ENCODE results near the gene MGMT.

The MGMT gene

GRCh38 chr10:129607607-129608109 lies 140.6 kb downstream of the MGMT start:
- no peaks in the 10 kb centered on the region for H4K20me1 ChIP-seq
- peaks cover 23% of the 10 kb centered on the region; the same call in 1 of the 2 replicates for H3K36me3 ChIP-seq
- peaks cover 53% of the 10 kb centered on the region for H3K4me1 ChIP-seq
- no peaks in the 10 kb centered on the region for H3K27me3 ChIP-seq
- H3K9ac ChIP-seq: no peak overlapping the region
- no peak overlapping the region for H3K27ac ChIP-seq
- H3K9me3 ChIP-seq: no peaks in the 10 kb centered on the region
- no peak overlapping the region for H3K4me2 ChIP-seq
- H3K4me3 ChIP-seq: no peak overlapping the region
- no peak for TF ChIP-seq Cebpa-rat (IDR thresholded peaks at IDR 0.05)

- Histone ChIP-seq H3K4me2 (no peak overlapping the region), H4K20me1 (no peaks in the 10 kb centered on the region), H3K9ac (no peak overlapping the region), H3K9me3 (no peaks in the 10 kb centered on the region), H3K4me3 (no peak overlapping the region), H3K27me3 (no peaks in the 10 kb centered on the region), H3K4me1 (peaks cover 55% of the 10 kb centered on the region), H3K36me3 (peaks cover 23% of the 10 kb centered on the region; the same call in 1 of the 2 replicates), H3K27ac (no peak overlapping the region)
- no peak for TF ChIP-seq Cebpa-rat (IDR thresholded peaks at IDR 0.05)
These were observed 141.6 kb downstream of the MGMT start for GRCh38 chr10:129608653-129609052.

- H3K4me3 ChIP-seq: no peak overlapping the region
- no peaks in the 10 kb centered on the region for H4K20me1 ChIP-seq
- H3K36me3 ChIP-seq: peaks cover 23% of the 10 kb centered on the region; the same call in 1 of the 2 replicates
- peaks cover 55% of the 10 kb centered on the region for H3K4me1 ChIP-seq
- no peak overlapping the region for H3K27ac ChIP-seq
- no peak for TF ChIP-seq Cebpa-rat (IDR thresholded peaks at IDR 0.05)
- H3K9ac ChIP-seq: no peak overlapping the region
- no peaks in the 10 kb centered on the region for H3K9me3 ChIP-seq
- no peak overlapping the region for H3K4me2 ChIP-seq
- H3K27me3 ChIP-seq: no peaks in the 10 kb centered on the region
These were observed 142.5 kb downstream of the MGMT start for GRCh38 chr10:129609551-129609950.

GRCh38 chr10:129612481-129613109 lies 145.6 kb downstream of the MGMT start:
- no peak overlapping the region for H3K9ac ChIP-seq
- H3K4me1 ChIP-seq: peaks cover 50% of the 10 kb centered on the region
- no peak overlapping the region for H3K27ac ChIP-seq
- peaks cover 15% of the 10 kb centered on the region for H3K9me3 ChIP-seq
- H3K36me3 ChIP-seq: peaks cover 38% of the 10 kb centered on the region; the same call in 1 of the 2 replicates
- H3K4me3 ChIP-seq: no peak overlapping the region
- H3K27me3 ChIP-seq: no peaks in the 10 kb centered on the region
- no peaks in the 10 kb centered on the region for H4K20me1 ChIP-seq
- TF ChIP-seq Cebpa-rat (IDR thresholded peaks at IDR 0.05): no peak
- peak overlapping the region; percentile 76 for H3K4me2 ChIP-seq

GRCh38 chr10:129613377-129613980 lies 146.4 kb downstream of the MGMT start:
- TF ChIP-seq Cebpa-rat (IDR thresholded peaks at IDR 0.05): no peak
- Histone ChIP-seq H3K4me3 (no peak overlapping the region), H3K9me3 (peaks cover 22% of the 10 kb centered on the region), H3K9ac (0 out of 2 replicates have a peak overlapping the region, but pooled peaks have one; percentile 37), H3K4me1 (peaks cover 50% of the 10 kb centered on the region), H3K36me3 (peaks cover 42% of the 10 kb centered on the region), H3K27ac (peak overlapping the region; percentile 86), H3K27me3 (no peaks in the 10 kb centered on the region), H3K4me2 (peak overlapping the region; percentile 76), H4K20me1 (no peaks in the 10 kb centered on the region)

- peaks cover 22% of the 10 kb centered on the region for H3K9me3 ChIP-seq
- peak overlapping the region; percentile 86 for H3K27ac ChIP-seq
- H3K4me3 ChIP-seq: no peak overlapping the region
- no peak for TF ChIP-seq Cebpa-rat (IDR thresholded peaks at IDR 0.05)
- peak overlapping the region; percentile 37 for H3K9ac ChIP-seq
- peaks cover 35% of the 10 kb centered on the region for H3K36me3 ChIP-seq
- no peaks in the 10 kb centered on the region for H4K20me1 ChIP-seq
- peaks cover 50% of the 10 kb centered on the region for H3K4me1 ChIP-seq
- H3K27me3 ChIP-seq: no peaks in the 10 kb centered on the region
- peak overlapping the region; percentile 76 for H3K4me2 ChIP-seq
These were observed 147.3 kb downstream of the MGMT start for GRCh38 chr10:129614341-129614740.

GRCh38 chr10:129615381-129615780 lies 148.3 kb downstream of the MGMT start:
- H4K20me1 ChIP-seq: no peaks in the 10 kb centered on the region
- H3K36me3 ChIP-seq: peaks cover 31% of the 10 kb centered on the region
- peaks cover 50% of the 10 kb centered on the region for H3K4me1 ChIP-seq
- 0 out of 2 replicates have a peak overlapping the region, but pooled peaks have one; percentile 86 for H3K27ac ChIP-seq
- H3K4me2 ChIP-seq: peak overlapping the region; percentile 76
- no peak overlapping the region for H3K4me3 ChIP-seq
- peaks cover 22% of the 10 kb centered on the region for H3K9me3 ChIP-seq
- no peaks in the 10 kb centered on the region for H3K27me3 ChIP-seq
- no peak overlapping the region for H3K9ac ChIP-seq
- no peak for TF ChIP-seq Cebpa-rat (IDR thresholded peaks at IDR 0.05)

GRCh38 chr10:129615921-129616525 lies 149.0 kb downstream of the MGMT start:
- no peak overlapping the region for H3K27ac ChIP-seq
- 0 out of 2 replicates have a peak overlapping the region, but pooled peaks have one; percentile 76 for H3K4me2 ChIP-seq
- no peaks in the 10 kb centered on the region for H3K27me3 ChIP-seq
- H3K4me1 ChIP-seq: peaks cover 48% of the 10 kb centered on the region
- no peak overlapping the region for H3K9ac ChIP-seq
- no peak overlapping the region for H3K4me3 ChIP-seq
- no peaks in the 10 kb centered on the region for H4K20me1 ChIP-seq
- no peak for TF ChIP-seq Cebpa-rat (IDR thresholded peaks at IDR 0.05)
- peaks cover 30% of the 10 kb centered on the region for H3K36me3 ChIP-seq
- H3K9me3 ChIP-seq: peaks cover 25% of the 10 kb centered on the region

- Histone ChIP-seq H3K4me3 (no peak overlapping the region), H3K36me3 (peaks cover 23% of the 10 kb centered on the region), H3K27ac (no peak overlapping the region), H3K4me2 (no peak overlapping the region), H3K9me3 (peaks cover 31% of the 10 kb centered on the region), H3K9ac (no peak overlapping the region), H3K27me3 (no peaks in the 10 kb centered on the region), H3K4me1 (peaks cover 33% of the 10 kb centered on the region), H4K20me1 (no peaks in the 10 kb centered on the region; the same call in 1 of the 2 replicates)
- TF ChIP-seq Cebpa-rat (IDR thresholded peaks at IDR 0.05): no peak
These were observed 150.7 kb downstream of the MGMT start for GRCh38 chr10:129617768-129618167.

- no peak overlapping the region for H3K4me3 ChIP-seq
- peaks cover 28% of the 10 kb centered on the region for H3K36me3 ChIP-seq
- no peaks in the 10 kb centered on the region; the same call in 1 of the 2 replicates for H4K20me1 ChIP-seq
- no peak overlapping the region for H3K9ac ChIP-seq
- H3K27ac ChIP-seq: no peak overlapping the region
- H3K27me3 ChIP-seq: no peaks in the 10 kb centered on the region
- H3K4me1 ChIP-seq: peaks cover 7% of the 10 kb centered on the region
- no peak overlapping the region for H3K4me2 ChIP-seq
- no peak for TF ChIP-seq Cebpa-rat (IDR thresholded peaks at IDR 0.05)
- H3K9me3 ChIP-seq: peaks cover 40% of the 10 kb centered on the region
These were observed 154.0 kb downstream of the MGMT start for GRCh38 chr10:129621062-129621461.

All from BLaER1 (cell line).